ENCODE data around the gene SETDB1. TPM values are rescaled to one million over a fixed set of nuclear protein-coding genes. Genes with fewer than 3 reads are reported as not detected.

Gene SETDB1
- total RNA-seq, 2 donors from 2014 or later = 68.6 to 73.5 TPM

DNA sequence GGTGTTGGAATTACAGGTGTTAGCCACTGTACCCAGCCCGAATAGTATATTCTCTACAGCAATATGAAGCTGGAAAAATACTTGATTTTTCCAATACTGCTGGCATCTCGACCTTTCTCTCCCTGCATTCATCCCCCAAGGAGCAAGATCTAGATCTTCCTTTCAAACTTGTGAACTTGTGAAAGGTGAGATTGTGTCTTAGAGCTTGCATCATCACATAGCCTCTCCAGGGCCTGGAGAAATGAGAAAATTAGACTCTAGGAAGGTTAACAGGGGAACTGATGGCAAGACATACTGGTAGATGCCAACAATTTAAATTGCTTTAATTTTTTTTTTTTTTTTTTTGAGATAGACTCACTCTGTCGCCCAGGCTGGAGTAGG lies 84.2 kb downstream of the SETDB1 start:
- Histone ChIP-seq H3K27ac (ENCODE audit: low read depth, low read length) (no peak overlapping the region), H3K4me3 (ENCODE audit: low read length) (no peak overlapping the region), H3K9me3 (ENCODE audit: control insufficient read depth, low read length) (no peaks in the 10 kb centered on the region), H3K27me3 (ENCODE audit: control insufficient read depth, insufficient read depth, low read length, poor library complexity, severe bottlenecking) (no peaks in the 10 kb centered on the region), H3K36me3 (ENCODE audit: control insufficient read depth, insufficient read depth, low read length) (no peaks in the 10 kb centered on the region), H3K4me1 (ENCODE audit: control insufficient read depth, insufficient read depth, low read length) (peaks cover 9% of the 10 kb centered on the region), H3K9ac (ENCODE audit: extremely low read depth, low read length, poor library complexity, severe bottlenecking) (no peak overlapping the region)
- no peaks in the 10 kb centered on the region for H3K27me3 Mint-ChIP-seq (ENCODE audit: insufficient read depth)
- peaks cover 33% of the 10 kb centered on the region for H3K4me1 Mint-ChIP-seq
- no peaks in the 10 kb centered on the region for H3K9me3 Mint-ChIP-seq
- H3K36me3 Mint-ChIP-seq (ENCODE audit: low read depth) = no peaks in the 10 kb centered on the region
- WGBS, 2 experiments (ENCODE audit: insufficient coverage in 1 of 2, insufficient read length in 1 of 2) = 94 to 96% methylated on average over 3 of the region's 3 CpGs
- no peak overlapping the region for H3K27ac Mint-ChIP-seq
- DNase-seq = no peak
- H3K4me3 Mint-ChIP-seq = no peak overlapping the region
- no peak for TF ChIP-seq CTCF (conservative IDR thresholded peaks at IDR 0.05)

- 93 to 95% methylated on average over 2 to 4 of the region's 4 CpGs for WGBS, 2 experiments (ENCODE audit: insufficient coverage in 1 of 2, insufficient read length in 1 of 2)
- Histone ChIP-seq H3K36me3 (ENCODE audit: control insufficient read depth, insufficient read depth, low read length) (no peaks in the 10 kb centered on the region), H3K27me3 (ENCODE audit: control insufficient read depth, insufficient read depth, low read length, poor library complexity, severe bottlenecking) (no peaks in the 10 kb centered on the region), H3K4me3 (ENCODE audit: low read length) (no peak overlapping the region), H3K9me3 (ENCODE audit: control insufficient read depth, low read length) (no peaks in the 10 kb centered on the region), H3K4me1 (ENCODE audit: control insufficient read depth, insufficient read depth, low read length) (peaks cover 9% of the 10 kb centered on the region), H3K9ac (ENCODE audit: extremely low read depth, low read length, poor library complexity, severe bottlenecking) (no peak overlapping the region), H3K27ac (ENCODE audit: low read depth, low read length) (no peak overlapping the region)
- H3K4me1 Mint-ChIP-seq = peaks cover 24% of the 10 kb centered on the region
- no peak overlapping the region for H3K27ac Mint-ChIP-seq
- no peaks in the 10 kb centered on the region for H3K36me3 Mint-ChIP-seq (ENCODE audit: low read depth)
- H3K27me3 Mint-ChIP-seq (ENCODE audit: insufficient read depth) = no peaks in the 10 kb centered on the region
- TF ChIP-seq CTCF (conservative IDR thresholded peaks at IDR 0.05) = no peak
- DNase-seq = no peak
- H3K9me3 Mint-ChIP-seq = no peaks in the 10 kb centered on the region
- H3K4me3 Mint-ChIP-seq = no peak overlapping the region
Observed at GRCh38 chr1:151011154-151011850, 85.1 kb downstream of the SETDB1 start.

GRCh38 chr1:151012684-151013471 lies 86.7 kb downstream of the SETDB1 start:
- H3K27ac Mint-ChIP-seq = no peak overlapping the region
- no peak overlapping the region for H3K27ac ChIP-seq (ENCODE audit: low read depth, low read length)
- H3K4me1 ChIP-seq (ENCODE audit: control insufficient read depth, insufficient read depth, low read length) = peaks cover 6% of the 10 kb centered on the region
- 93 to 96% methylated on average over 7 to 14 of the region's 14 CpGs for WGBS, 2 experiments (ENCODE audit: insufficient coverage in 1 of 2, insufficient read length in 1 of 2)
- TF ChIP-seq CTCF (conservative IDR thresholded peaks at IDR 0.05) = no peak
- no peaks in the 10 kb centered on the region for H3K27me3 ChIP-seq (ENCODE audit: control insufficient read depth, insufficient read depth, low read length, poor library complexity, severe bottlenecking)
- H3K36me3 ChIP-seq (ENCODE audit: control insufficient read depth, insufficient read depth, low read length) = no peaks in the 10 kb centered on the region
- H3K4me3 Mint-ChIP-seq = no peak overlapping the region
- no peaks in the 10 kb centered on the region for H3K36me3 Mint-ChIP-seq (ENCODE audit: low read depth)
- H3K27me3 Mint-ChIP-seq (ENCODE audit: insufficient read depth) = no peaks in the 10 kb centered on the region
- H3K4me1 Mint-ChIP-seq = peaks cover 9% of the 10 kb centered on the region
- no peak for DNase-seq
- H3K9me3 ChIP-seq (ENCODE audit: control insufficient read depth, low read length) = no peaks in the 10 kb centered on the region
- no peak overlapping the region for H3K9ac ChIP-seq (ENCODE audit: extremely low read depth, low read length, poor library complexity, severe bottlenecking)
- no peaks in the 10 kb centered on the region for H3K9me3 Mint-ChIP-seq
- H3K4me3 ChIP-seq (ENCODE audit: low read length) = no peak overlapping the region
